Osteoblast (primary cell): ENCODE data around the gene ZBED4. TPM values are rescaled to one million over a fixed set of nuclear protein-coding genes. Genes with fewer than 3 reads are reported as not detected.
"Not testable (repeated sequence)": the region's sequence is repeated elsewhere in the genome, so short reads cannot be mapped to it uniquely, and the experiment has no call there.

Source experiments
- DNase-seq: peaks from one replicate; pipeline ENCODE4 v3.0.0; 2011; ENCODE audit warnings: low spot score, mixed read lengths; ENCODE audit not compliant: insufficient read length; ENCODE audit errors: missing footprints
- H2AFZ ChIP-seq: 2 replicates; pipeline ENCODE4 v1.6.0; 2011; ENCODE audit warnings: mild to moderate bottlenecking, low read length
- H3K27ac ChIP-seq: 2 replicates; pipeline ENCODE4 v1.5.1; 2011; ENCODE audit warnings: mild to moderate bottlenecking, low read depth, low read length, moderate library complexity
- H3K27me3 ChIP-seq: 2 replicates; pipeline ENCODE4 v1.6.0; 2012; ENCODE audit warnings: mild to moderate bottlenecking, control low read depth, inconsistent platforms, low read length, moderate library complexity; ENCODE audit not compliant: insufficient read depth
- H3K36me3 ChIP-seq: 2 replicates; pipeline ENCODE4 v1.5.1; 2011; ENCODE audit warnings: mild to moderate bottlenecking, low read length, control low read depth, moderate library complexity; ENCODE audit not compliant: insufficient read depth
- H3K4me1 ChIP-seq: 2 replicates; pipeline ENCODE4 v1.5.1; 2011; ENCODE audit warnings: mild to moderate bottlenecking, low read length, control low read depth, moderate library complexity; ENCODE audit not compliant: insufficient read depth
- H3K4me2 ChIP-seq: 2 replicates; pipeline ENCODE4 v1.6.0; 2011; ENCODE audit warnings: mild to moderate bottlenecking, low read length; ENCODE audit not compliant: insufficient read depth
- H3K4me3 ChIP-seq: fragments of 200-600 bp; sonication (generic); 3 replicates; pipeline ENCODE4 v1.5.1; 2012; ENCODE audit warnings: mild to moderate bottlenecking, low read length, inconsistent platforms; ENCODE audit not compliant: insufficient read depth
- H3K79me2 ChIP-seq: 2 replicates; pipeline ENCODE4 v1.6.0; 2012; ENCODE audit warnings: mild to moderate bottlenecking, low read length, control low read depth, inconsistent platforms; ENCODE audit not compliant: insufficient read depth
- H3K9me3 ChIP-seq: 2 replicates; pipeline ENCODE4 v1.5.1; 2011; ENCODE audit warnings: low read depth, low read length, control low read depth
- H4K20me1 ChIP-seq: 2 replicates; pipeline ENCODE4 v1.6.0; 2012; ENCODE audit warnings: mild to moderate bottlenecking, low read length, control low read depth; ENCODE audit not compliant: insufficient read depth
- total RNA-seq: library from RNA; depleted of rRNA; stranded (reverse); fragments of >200 nt; gene quantifications from 2 replicates; pipeline ENCODE4 v1.2.3, GENCODE V29; 2012
- TF ChIP-seq, protein P1 (sequence below): IDR thresholded peaks from 2 replicates; pipeline ENCODE4 v1.5.1; 2011; ENCODE audit warnings: mild to moderate bottlenecking, low read depth, low read length, moderate library complexity; ENCODE audit errors: extremely low read depth

Gene ZBED4
- total RNA-seq, 1 donor, result 8.3 TPM

DNA sequence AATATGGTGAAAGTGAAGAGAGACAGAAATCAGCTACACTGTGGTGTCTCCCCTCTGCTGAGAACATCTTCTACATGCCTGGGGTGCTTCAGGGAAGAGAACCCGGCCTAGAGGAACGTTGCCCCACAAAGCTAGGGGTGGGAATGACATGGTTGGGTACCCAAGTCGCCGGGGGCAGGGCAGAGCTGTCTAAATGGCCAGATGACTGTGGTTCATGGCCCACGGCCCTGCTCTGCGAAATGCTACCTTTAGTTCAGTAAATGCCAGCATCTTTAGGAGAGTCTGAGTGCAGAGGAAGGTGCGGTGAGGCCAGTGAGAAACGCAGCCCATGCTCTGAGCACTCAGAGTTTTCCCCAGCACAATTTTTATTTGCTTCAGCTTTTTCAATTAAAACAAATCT, 38.8 kb upstream of the ZBED4 start:
- no peak overlapping the region for H3K4me2 ChIP-seq
- DNase-seq, result peak; percentile 52
- TF ChIP-seq, protein P1, sequence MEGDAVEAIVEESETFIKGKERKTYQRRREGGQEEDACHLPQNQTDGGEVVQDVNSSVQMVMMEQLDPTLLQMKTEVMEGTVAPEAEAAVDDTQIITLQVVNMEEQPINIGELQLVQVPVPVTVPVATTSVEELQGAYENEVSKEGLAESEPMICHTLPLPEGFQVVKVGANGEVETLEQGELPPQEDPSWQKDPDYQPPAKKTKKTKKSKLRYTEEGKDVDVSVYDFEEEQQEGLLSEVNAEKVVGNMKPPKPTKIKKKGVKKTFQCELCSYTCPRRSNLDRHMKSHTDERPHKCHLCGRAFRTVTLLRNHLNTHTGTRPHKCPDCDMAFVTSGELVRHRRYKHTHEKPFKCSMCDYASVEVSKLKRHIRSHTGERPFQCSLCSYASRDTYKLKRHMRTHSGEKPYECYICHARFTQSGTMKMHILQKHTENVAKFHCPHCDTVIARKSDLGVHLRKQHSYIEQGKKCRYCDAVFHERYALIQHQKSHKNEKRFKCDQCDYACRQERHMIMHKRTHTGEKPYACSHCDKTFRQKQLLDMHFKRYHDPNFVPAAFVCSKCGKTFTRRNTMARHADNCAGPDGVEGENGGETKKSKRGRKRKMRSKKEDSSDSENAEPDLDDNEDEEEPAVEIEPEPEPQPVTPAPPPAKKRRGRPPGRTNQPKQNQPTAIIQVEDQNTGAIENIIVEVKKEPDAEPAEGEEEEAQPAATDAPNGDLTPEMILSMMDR, result no peak
- peaks cover 42% of the 10 kb centered on the region for H3K36me3 ChIP-seq
- no peaks in the 10 kb centered on the region for H3K9me3 ChIP-seq
- H3K4me3 ChIP-seq, result no peak overlapping the region
- H3K27me3 ChIP-seq, result no peaks in the 10 kb centered on the region
- H3K79me2 ChIP-seq, result peaks cover 99% of the 10 kb centered on the region
- H2AFZ ChIP-seq, result no peak overlapping the region
- no peaks in the 10 kb centered on the region for H3K4me1 ChIP-seq
- peaks cover 81% of the 10 kb centered on the region for H4K20me1 ChIP-seq
- H3K27ac ChIP-seq, result no peak overlapping the region

DNA sequence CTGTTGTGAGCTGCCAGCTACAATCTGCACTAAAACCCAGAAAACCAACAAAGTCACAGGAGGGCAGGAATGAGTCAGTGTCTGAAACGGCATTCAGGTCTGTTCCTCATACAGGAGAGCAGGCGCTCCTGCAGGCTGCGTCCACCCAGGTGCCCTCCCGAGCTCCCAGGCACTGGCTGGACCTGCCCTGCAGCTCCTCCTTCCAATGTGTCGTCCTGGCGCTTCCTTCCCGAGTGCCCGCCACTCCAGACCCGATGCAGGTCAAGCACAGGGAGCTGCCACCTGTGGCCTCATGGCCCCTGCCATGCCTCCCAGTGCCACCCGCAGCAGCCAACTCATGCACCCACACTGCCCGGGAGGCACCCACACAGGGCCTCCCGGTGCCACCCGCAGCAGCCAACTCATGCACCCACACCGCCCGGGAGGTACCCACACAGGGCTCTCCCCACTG, 38.0 kb upstream of the ZBED4 start:
- H3K36me3 ChIP-seq, result peaks cover 49% of the 10 kb centered on the region
- no peak overlapping the region for H3K4me2 ChIP-seq
- peaks cover 99% of the 10 kb centered on the region for H3K79me2 ChIP-seq
- TF ChIP-seq, protein P1, result no peak
- H3K27ac ChIP-seq, result peak overlapping the region; percentile 33
- H3K9me3 ChIP-seq, result no peaks in the 10 kb centered on the region
- peaks cover 81% of the 10 kb centered on the region for H4K20me1 ChIP-seq
- no peak overlapping the region for H2AFZ ChIP-seq
- H3K4me3 ChIP-seq, result no peak overlapping the region
- DNase-seq, result peak; percentile 64
- no peaks in the 10 kb centered on the region for H3K27me3 ChIP-seq
- H3K4me1 ChIP-seq, result no peaks in the 10 kb centered on the region

DNA sequence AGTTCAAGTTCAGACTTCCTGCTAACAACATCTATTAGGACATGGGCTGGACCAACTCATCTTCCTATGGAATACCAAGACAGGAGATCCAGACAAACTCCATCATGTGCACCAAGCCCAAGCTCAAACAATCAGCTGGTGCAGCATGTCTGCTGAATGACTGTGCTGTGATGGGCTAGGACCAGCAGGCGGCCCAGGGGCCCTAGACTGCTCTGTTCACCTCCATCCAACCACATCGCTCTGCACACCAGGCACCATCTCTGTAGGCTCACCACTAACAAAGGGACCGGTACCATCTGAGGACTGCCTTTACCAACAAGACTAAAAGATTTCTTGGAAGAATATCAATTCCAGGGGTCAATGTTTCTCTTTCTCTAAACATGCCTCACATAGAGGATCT, 36.3 kb upstream of the ZBED4 start:
- no peaks in the 10 kb centered on the region for H3K27me3 ChIP-seq
- no peaks in the 10 kb centered on the region for H3K4me1 ChIP-seq
- peaks cover 99% of the 10 kb centered on the region for H3K79me2 ChIP-seq
- H4K20me1 ChIP-seq, result peaks cover 78% of the 10 kb centered on the region
- peaks cover 62% of the 10 kb centered on the region for H3K36me3 ChIP-seq
- no peak overlapping the region for H3K27ac ChIP-seq
- H3K9me3 ChIP-seq, result no peaks in the 10 kb centered on the region
- TF ChIP-seq, protein P1, result no peak
- no peak overlapping the region for H3K4me2 ChIP-seq
- no peak overlapping the region for H2AFZ ChIP-seq
- DNase-seq, result peak; percentile 58
- H3K4me3 ChIP-seq, result no peak overlapping the region

DNA sequence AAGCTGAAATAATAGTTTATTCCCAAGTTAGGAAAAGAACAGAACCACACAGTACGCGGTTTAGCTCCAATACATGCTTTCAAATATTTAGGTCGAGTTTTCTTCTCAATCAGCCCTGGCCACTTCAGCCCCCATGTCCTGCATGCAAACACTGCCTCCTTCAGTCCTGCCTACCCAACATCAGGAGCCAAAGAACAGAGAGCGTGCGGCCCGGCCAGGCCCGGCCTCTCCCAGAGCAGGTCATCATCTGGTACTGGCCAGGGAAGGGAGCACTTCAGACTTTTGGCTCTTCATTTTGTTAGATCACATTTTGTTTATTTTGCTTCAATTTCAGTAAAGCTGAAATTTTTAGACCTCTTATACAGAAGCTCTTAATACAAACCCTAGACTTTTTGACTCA, 32.7 kb upstream of the ZBED4 start:
- Histone ChIP-seq H3K27me3 (no peaks in the 10 kb centered on the region), H3K36me3 (peaks cover 70% of the 10 kb centered on the region), H2AFZ (no peak overlapping the region), H3K9me3 (no peaks in the 10 kb centered on the region), H3K4me1 (peaks cover 14% of the 10 kb centered on the region), H4K20me1 (peaks cover 83% of the 10 kb centered on the region), H3K27ac (no peak overlapping the region), H3K4me2 (no peak overlapping the region), H3K4me3 (no peak overlapping the region), H3K79me2 (peaks cover 100% of the 10 kb centered on the region)
- TF ChIP-seq, protein P1, result no peak
- DNase-seq, result peak; percentile 45

DNA sequence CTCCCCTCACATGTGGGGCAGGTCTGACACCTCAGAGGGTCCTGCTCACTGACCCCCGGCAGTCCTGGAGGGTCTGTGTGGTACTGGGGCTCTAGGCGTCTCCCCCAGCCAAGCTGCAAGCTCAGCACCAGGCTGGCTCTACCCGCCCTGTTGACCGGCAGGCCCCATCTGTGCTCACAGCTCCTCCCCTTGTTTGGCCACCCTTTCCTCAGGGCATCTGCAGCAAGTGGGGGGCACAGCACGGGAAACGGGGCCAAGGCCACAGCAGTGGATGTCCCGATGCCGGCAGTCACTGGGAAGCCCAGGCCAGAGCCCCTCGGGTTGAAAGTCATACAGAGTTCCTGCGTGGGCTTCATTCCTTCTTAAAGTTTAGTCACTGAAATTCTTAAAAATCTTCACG, 31.9 kb upstream of the ZBED4 start:
- H3K4me3 ChIP-seq, H2AFZ ChIP-seq, H3K27me3 ChIP-seq, H3K9me3 ChIP-seq, H3K27ac ChIP-seq, DNase-seq, H3K4me2 ChIP-seq: not testable (repeated sequence)
- H3K4me1 ChIP-seq, result peaks cover 17% of the 10 kb centered on the region
- peaks cover 63% of the 10 kb centered on the region for H3K36me3 ChIP-seq
- peaks cover 100% of the 10 kb centered on the region for H3K79me2 ChIP-seq
- H4K20me1 ChIP-seq, result peaks cover 85% of the 10 kb centered on the region
